ENCODE measurements around the gene C10orf90.

C10orf90 gene

GRCh38 chr10:126459878-126460481, 210.5 kb downstream of the C10orf90 start:
- DNase-seq (ENCODE audit: low spot score): no peak

GRCh38 chr10:126459032-126459831, 211.3 kb downstream of the C10orf90 start:
- no peak for DNase-seq (ENCODE audit: low spot score)

GRCh38 chr10:126458466-126458865, 212.0 kb downstream of the C10orf90 start:
- no peak for DNase-seq (ENCODE audit: low spot score)

GRCh38 chr10:126456632-126457031, 213.9 kb downstream of the C10orf90 start:
- DNase-seq (ENCODE audit: low spot score): no peak

GRCh38 chr10:126455766-126456405, 214.6 kb downstream of the C10orf90 start:
- no peak for DNase-seq (ENCODE audit: low spot score)

GRCh38 chr10:126455036-126455765, 215.3 kb downstream of the C10orf90 start:
- no peak for DNase-seq (ENCODE audit: low spot score)

GRCh38 chr10:126454045-126454751, 216.3 kb downstream of the C10orf90 start:
- no peak for DNase-seq (ENCODE audit: low spot score)

GRCh38 chr10:126452245-126452644, 218.2 kb downstream of the C10orf90 start:
- no peak for DNase-seq (ENCODE audit: low spot score)

GRCh38 chr10:126448091-126448490, 222.4 kb downstream of the C10orf90 start:
- DNase-seq (ENCODE audit: low spot score): no peak

GRCh38 chr10:126439942-126440341, 230.6 kb downstream of the C10orf90 start:
- DNase-seq (ENCODE audit: low spot score): no peak

GRCh38 chr10:126438407-126438783, 232.1 kb downstream of the C10orf90 start:
- DNase-seq (ENCODE audit: low spot score): no peak

- DNase-seq (ENCODE audit: low spot score): no peak
These were observed 232.7 kb downstream of the C10orf90 start for GRCh38 chr10:126437635-126438406.

- no peak for DNase-seq (ENCODE audit: low spot score)
These were observed 236.3 kb downstream of the C10orf90 start for GRCh38 chr10:126434235-126434634.

GRCh38 chr10:126433351-126433750, 237.1 kb downstream of the C10orf90 start:
- DNase-seq (ENCODE audit: low spot score): no peak

GRCh38 chr10:126432507-126432906, 238.0 kb downstream of the C10orf90 start:
- DNase-seq (ENCODE audit: low spot score): no peak

- DNase-seq (ENCODE audit: low spot score): no peak
These were observed 238.7 kb downstream of the C10orf90 start for GRCh38 chr10:126431816-126432215.

GRCh38 chr10:126430512-126430911, 240.0 kb downstream of the C10orf90 start:
- DNase-seq (ENCODE audit: low spot score): no peak

- DNase-seq (ENCODE audit: low spot score): no peak
These were observed 241.2 kb downstream of the C10orf90 start for GRCh38 chr10:126429275-126429674.

GRCh38 chr10:126425489-126426065, 244.9 kb downstream of the C10orf90 start:
- DNase-seq (ENCODE audit: low spot score): no peak

GRCh38 chr10:126425032-126425431, 245.5 kb downstream of the C10orf90 start:
- no peak for DNase-seq (ENCODE audit: low spot score)
